ENCODE data around the gene SHB. TPM values are rescaled to one million over a fixed set of nuclear protein-coding genes. Genes with fewer than 3 reads are reported as not detected.

The SHB gene
- polyA plus RNA-seq, 2 of the 4 experiments (the other 2 are of a cell fraction), result 15.4 to 22.0 TPM

- no peak for ATAC-seq
- TF ChIP-seq JUNB (IDR thresholded peaks at IDR 0.05), result no peak
- no peak for TF ChIP-seq CTCF (IDR thresholded peaks at IDR 0.05)
- TF ChIP-seq HOXB13 (CRISPR knock-in tag; IDR thresholded peaks at IDR 0.05; ENCODE audit: low read depth), result no peak
- TF ChIP-seq CBX2 (IDR thresholded peaks at IDR 0.05; ENCODE audit: borderline replicate concordance, low read depth), result no peak
- no peak for TF ChIP-seq NPAS2 (CRISPR knock-in tag; IDR thresholded peaks at IDR 0.05; ENCODE audit: borderline replicate concordance)
- no peak for TF ChIP-seq CEBPB (IDR thresholded peaks at IDR 0.05)
- TF ChIP-seq POLR2AphosphoS2 (conservative IDR thresholded peaks at IDR 0.05; ENCODE audit: low read length), result no peak
- no peak for TF ChIP-seq FOSB (CRISPR knock-in tag; IDR thresholded peaks at IDR 0.05)
- TF ChIP-seq E2F6 (IDR thresholded peaks at IDR 0.05; ENCODE audit: borderline replicate concordance, low read depth), result no peak
- no peak for TF ChIP-seq NR3C1 (IDR thresholded peaks at IDR 0.05)
- TF ChIP-seq ESRRA (IDR thresholded peaks at IDR 0.05; ENCODE audit: borderline replicate concordance, low read length), result no peak
- no peak for TF ChIP-seq FOXS1 (CRISPR knock-in tag; IDR thresholded peaks at IDR 0.05)
- TF ChIP-seq EP300 (IDR thresholded peaks at IDR 0.05), result no peak
- TF ChIP-seq RAD21 (conservative IDR thresholded peaks at IDR 0.05 in 1 of 2, IDR thresholded peaks at IDR 0.05 in 1 of 2), result no peak
- H3K9me3 ChIP-seq, result no peaks in the 10 kb centered on the region
- CTCF ChIA-PET, result interaction anchor here (0.7 to 1.5 kb wide), 3 partner anchors 72 to 397 kb away, joined by 3 to 4 read pairs (median 4); no protein-coding TSS in a partner anchor
- WGBS (ENCODE audit: missing lambda C conversion rate), result 92% methylated on average over 4 of the region's 4 CpGs
- peaks cover 9% of the 10 kb centered on the region; the same call in 2 of the 3 replicates for H3K4me1 ChIP-seq
- H3K4me3 ChIP-seq, result no peak overlapping the region
- FAIRE-seq, result no peak
- peak overlapping the region in 1 of 2 experiments; percentile 25; a peak in 1 of 6 replicates for H3K27ac ChIP-seq
- no peak overlapping the region for H3K4me2 ChIP-seq
- DNase-seq (ENCODE audit: low read depth in 1 of 2, low spot score in 1 of 2), result no peak
- POLR2A ChIA-PET, result no interaction called here
These were observed 83.0 kb downstream of the SHB start for GRCh38 chr9:37986001-37986400.

GRCh38 chr9:37984672-37985611 lies 84.1 kb downstream of the SHB start:
- peak in 1 of 2 experiments; percentile 23; a peak in 3 of 6 replicates for ATAC-seq

GRCh38 chr9:37984278-37984671 lies 84.8 kb downstream of the SHB start:
- ATAC-seq (no peak), DNase-seq (ENCODE audit: low read depth in 1 of 2, low spot score in 1 of 2) (no peak), FAIRE-seq (no peak)
- POLR2A ChIA-PET, result no interaction called here
- H3K4me2 ChIP-seq, result no peak overlapping the region
- WGBS (ENCODE audit: missing lambda C conversion rate), result 88% methylated on average over 5 of the region's 5 CpGs
- TF ChIP-seq CBX8 (IDR thresholded peaks at IDR 0.05) (no peak), MAFK (IDR thresholded peaks at IDR 0.05; ENCODE audit: partially characterized antibody) (no peak), CHD2 (IDR thresholded peaks at IDR 0.05; ENCODE audit: low read length, partially characterized antibody) (no peak)
- H3K9me3 ChIP-seq, result no peaks in the 10 kb centered on the region
- H3K4me1 ChIP-seq, result peaks cover 20% of the 10 kb centered on the region; the same call in 2 of the 3 replicates
- H3K4me3 ChIP-seq, result no peak overlapping the region
- CTCF ChIA-PET, result interaction anchor here (1.5 kb wide), 1 partner anchor 83 kb away, joined by 4 read pairs; no protein-coding TSS in a partner anchor
- no peak overlapping the region for H3K27ac ChIP-seq

More at GRCh38 chr9:37984672-37985611, 84.1 kb downstream of the SHB start:
- 86% methylated on average over 26 of the region's 26 CpGs for WGBS (ENCODE audit: missing lambda C conversion rate)
- ChIA-PET CTCF (interaction anchor here (1.5 kb wide), 1 partner anchor 82 kb away, joined by 4 read pairs; no protein-coding TSS in a partner anchor), POLR2A (no interaction called here)
- no peak for TF ChIP-seq EP300 (IDR thresholded peaks at IDR 0.05)
- no peak for TF ChIP-seq HOXB13 (CRISPR knock-in tag; IDR thresholded peaks at IDR 0.05; ENCODE audit: low read depth)
- no peak for TF ChIP-seq ESRRA (IDR thresholded peaks at IDR 0.05; ENCODE audit: borderline replicate concordance, low read length)
- TF ChIP-seq ZNF302 (CRISPR knock-in tag; IDR thresholded peaks at IDR 0.05), result no peak
- TF ChIP-seq RAD21 (conservative IDR thresholded peaks at IDR 0.05 in 1 of 2, IDR thresholded peaks at IDR 0.05 in 1 of 2), result no peak
- no peak for TF ChIP-seq CBX2 (IDR thresholded peaks at IDR 0.05; ENCODE audit: borderline replicate concordance, low read depth)
- Histone ChIP-seq H3K9me3 (no peaks in the 10 kb centered on the region), H3K4me3 (no peak overlapping the region), H3K4me2 (no peak overlapping the region), H3K4me1 (peaks cover 16% of the 10 kb centered on the region; the same call in 2 of the 3 replicates), H3K27ac (peak overlapping the region in 1 of 2 experiments; percentile 25; a peak in 1 of 6 replicates)
- DNase-seq (ENCODE audit: low read depth in 1 of 2, low spot score in 1 of 2) (no peak), FAIRE-seq (no peak)

Data from A549 (cell line).